ENCODE results near the gene ADSS1.

ADSS1 gene

DNA sequence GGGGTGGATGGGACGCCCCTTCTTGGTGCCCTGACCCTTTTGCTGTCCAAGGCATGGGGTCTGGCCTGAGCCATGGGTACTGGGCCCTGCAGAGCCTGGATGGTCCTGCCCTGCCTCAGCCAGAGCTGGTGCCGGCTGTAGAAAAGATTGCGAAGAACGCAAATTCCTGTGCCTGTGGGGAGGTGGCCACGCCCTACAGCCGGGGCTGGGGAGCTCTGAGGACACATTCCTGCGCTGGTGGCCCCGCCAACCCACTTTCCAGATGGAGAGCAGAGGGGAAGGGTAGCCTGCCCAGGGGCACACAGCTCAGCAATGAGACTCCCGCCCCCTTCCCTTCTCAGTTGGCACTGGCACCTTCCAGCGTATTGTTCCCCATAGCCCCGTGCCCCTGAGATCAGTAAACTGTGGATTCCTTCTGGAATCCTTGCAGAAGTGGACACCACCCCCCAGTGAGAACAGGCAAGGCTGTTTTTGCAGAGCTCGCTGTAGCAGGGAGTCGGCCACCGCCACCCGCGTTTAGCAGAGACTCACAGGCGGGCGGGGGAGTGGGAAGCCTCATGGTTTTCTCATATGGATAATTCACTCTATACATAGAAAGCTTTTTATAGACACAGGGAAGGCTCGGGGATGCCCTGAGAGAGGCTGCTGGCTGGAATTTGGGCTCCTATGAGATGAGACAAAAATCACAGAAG lies 26.0 kb upstream of the ADSS1 start:
- no peak for DNase-seq (ENCODE audit: low read depth in 2 of 3, low spot score in 2 of 3)

DNA sequence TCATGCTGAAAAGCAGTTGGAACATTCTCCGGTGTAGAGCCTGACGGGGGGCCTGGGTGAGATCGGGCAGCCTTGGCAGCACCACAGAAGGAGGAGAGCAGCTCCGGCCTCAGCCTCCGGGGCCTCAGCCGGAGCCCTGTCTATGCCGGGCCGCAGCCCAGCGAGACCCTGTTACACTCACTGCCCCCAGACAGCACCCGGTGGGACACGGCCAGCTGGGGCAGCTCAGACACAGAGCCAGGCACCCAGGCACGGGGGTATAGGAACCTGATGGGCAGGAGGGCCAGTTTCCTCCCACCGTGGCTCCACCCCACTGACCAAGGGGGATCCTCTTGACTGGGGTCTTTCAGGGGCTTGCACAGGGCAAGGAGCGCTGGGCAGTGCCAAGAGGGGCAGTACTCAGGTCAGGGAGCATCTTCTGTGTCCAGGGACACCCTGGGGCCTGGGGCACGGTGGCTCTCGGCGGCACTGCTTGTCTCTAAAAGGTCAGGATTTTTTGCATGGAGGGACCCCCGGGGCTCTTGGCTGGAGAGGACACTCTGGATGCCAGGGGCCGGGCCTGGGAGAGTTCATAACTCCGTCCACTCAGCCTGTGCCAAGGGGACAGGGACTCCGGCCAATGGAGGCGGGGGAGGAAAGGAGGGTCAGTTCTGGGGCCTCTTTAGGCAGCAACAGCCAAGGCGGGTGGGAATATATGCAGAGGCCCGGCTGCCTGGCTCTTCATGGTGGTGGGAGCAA lies 25.2 kb upstream of the ADSS1 start:
- no peak for DNase-seq (ENCODE audit: low read depth in 2 of 3, low spot score in 2 of 3)

DNA sequence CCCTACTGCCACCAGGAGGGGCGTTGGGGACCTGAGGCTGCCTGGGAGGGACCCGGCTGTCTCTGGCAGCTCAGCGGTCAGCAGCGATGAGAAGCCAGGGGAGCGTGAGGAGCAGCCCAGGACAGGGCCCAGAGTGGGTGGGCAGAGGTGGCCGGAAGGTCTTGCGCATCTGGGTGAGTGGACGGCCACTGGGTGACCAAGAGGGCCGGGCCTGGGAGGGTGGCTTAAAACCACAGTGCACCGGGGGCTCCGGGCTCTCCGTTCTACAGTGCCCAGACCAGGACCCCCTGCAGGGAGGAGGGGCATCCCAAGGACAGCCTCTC lies 24.6 kb upstream of the ADSS1 start:
- no peak for DNase-seq (ENCODE audit: low read depth in 2 of 3, low spot score in 2 of 3)

DNA sequence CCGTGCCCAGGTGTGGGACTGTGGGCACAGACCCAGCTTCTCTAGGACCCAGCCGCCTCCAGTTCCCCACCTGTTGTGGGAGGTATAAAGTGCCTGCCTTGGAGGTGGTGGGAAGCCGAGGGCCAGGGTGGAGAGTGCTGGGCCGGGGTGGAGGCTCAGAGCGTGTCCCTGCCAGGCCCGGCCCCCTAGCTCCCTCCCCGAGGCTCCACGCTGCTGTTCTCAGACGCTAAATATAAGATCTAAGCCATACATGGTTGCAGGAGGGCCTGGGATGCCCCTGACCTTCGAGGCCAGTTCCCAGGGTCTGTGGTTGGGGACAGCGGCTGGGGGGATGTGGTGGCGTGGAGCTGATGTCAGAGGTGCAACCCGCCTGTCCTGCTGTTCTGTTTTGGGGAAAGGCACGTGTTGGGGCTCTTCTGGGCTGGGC lies 23.8 kb upstream of the ADSS1 start:
- DNase-seq (ENCODE audit: low read depth in 2 of 3, low spot score in 2 of 3), result no peak

DNA sequence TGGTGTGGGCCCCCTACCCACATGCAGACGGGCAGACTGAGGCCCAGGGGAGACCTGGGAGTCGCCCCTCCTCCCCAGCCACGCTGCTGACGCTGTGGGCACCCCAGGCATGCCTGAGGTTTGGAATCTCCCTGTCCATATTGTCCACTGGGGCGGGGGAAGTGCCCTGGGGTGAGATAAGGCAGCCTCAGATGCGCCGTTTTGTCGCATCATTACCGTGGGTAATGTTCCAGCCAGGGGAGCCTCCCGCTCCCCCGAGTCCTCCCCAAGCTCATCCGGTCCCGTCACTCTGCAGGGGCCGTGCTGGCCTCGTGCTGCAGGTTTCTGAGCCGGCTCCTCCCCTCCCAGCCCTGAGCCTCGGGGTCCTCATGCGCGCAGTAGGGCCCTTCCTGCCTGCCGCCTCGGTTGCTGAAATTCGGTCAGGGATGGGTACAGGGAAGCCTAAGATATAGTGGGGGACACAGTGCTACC lies 23.2 kb upstream of the ADSS1 start:
- DNase-seq (ENCODE audit: low read depth in 2 of 3, low spot score in 2 of 3), result no peak

DNA sequence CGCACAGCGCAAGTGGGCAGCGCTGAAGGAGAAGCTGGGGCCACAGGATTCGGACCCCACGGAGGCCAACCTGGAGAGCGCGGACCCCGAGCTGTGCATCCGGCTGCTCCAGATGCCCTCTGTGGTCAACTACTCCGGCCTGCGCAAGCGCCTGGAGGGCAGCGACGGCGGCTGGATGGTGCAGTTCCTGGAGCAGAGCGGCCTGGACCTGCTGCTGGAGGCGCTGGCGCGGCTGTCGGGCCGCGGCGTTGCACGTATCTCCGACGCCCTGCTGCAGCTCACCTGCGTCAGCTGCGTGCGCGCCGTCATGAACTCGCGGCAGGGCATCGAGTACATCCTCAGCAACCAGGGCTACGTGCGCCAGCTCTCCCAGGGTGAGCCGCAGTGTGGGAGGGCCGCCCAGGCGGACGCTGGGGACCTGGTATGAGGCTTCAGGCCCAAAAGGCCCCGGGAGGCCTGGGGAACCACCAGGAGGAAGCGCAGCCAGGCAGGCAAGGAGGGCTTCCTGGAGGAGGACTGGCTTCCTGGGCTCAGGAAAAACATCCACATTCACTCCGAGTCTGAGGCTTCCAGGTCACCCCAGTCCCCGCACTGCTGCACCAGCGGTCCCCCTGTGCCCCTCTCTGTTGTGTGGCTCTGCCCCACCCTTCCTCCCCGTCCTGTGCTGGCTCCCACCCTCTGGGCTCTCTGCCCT lies 22.5 kb upstream of the ADSS1 start:
- DNase-seq (ENCODE audit: low read depth in 2 of 3, low spot score in 2 of 3), result no peak

DNA sequence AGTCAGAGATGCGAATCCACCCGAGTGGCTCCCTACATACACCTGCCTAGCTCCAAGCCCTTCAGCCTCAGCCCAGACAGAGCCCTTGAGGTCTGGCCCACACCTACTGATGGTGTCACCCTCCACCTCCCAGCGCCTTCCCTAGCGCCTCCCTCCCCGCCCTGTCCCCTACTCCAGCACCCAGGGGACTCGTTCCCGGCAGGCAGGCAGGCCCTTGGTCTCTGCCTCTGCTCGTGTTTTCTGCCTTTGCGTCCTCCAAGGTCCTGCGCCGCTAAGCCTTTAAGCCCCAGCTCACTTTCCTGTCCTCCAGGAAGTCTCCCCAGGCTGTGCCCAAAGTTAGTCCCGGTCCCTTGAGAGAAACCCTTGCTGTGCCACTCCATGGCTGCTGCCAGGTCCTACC lies 21.9 kb upstream of the ADSS1 start:
- DNase-seq (ENCODE audit: low read depth in 2 of 3, low spot score in 2 of 3), result no peak

DNA sequence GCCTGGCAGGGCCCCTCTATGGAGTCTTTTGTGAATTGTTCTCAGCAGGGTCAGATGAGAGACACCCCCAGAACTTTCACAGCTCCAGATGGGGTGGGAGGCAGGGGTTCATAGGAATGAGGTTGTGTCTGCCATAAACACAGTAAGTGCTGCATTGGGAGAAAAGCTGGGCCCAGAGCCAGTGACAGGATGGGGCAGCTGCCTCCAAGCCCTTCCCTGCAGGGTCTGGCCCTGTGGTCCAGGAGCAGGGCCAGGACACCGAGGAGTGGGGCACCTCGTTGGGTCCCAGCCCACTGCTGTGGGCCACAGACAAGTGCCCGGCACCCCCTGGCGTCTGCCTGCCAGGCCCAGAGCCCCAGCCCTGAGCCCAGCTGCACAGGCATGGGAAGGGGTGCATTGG lies 21.4 kb upstream of the ADSS1 start:
- no peak for DNase-seq (ENCODE audit: low read depth in 2 of 3, low spot score in 2 of 3)

DNA sequence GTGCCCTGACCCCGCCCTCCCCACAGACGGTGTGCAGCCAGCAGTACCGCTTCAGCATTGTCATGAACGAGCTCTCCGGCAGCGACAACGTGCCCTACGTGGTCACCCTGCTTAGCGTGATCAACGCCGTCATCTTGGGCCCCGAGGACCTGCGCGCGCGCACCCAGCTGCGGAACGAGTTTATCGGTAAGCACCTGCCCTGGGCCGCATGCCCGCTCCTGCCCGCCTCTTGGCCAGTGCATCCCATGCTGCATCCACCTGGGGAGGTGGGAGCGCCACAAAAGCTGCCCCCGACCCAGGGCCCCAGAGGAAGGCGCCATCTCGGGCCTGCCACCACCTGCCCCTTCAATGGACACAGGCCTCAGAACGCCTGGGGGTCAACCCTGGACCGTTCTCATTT lies 20.8 kb upstream of the ADSS1 start:
- no peak for DNase-seq (ENCODE audit: low read depth in 2 of 3, low spot score in 2 of 3)

DNA sequence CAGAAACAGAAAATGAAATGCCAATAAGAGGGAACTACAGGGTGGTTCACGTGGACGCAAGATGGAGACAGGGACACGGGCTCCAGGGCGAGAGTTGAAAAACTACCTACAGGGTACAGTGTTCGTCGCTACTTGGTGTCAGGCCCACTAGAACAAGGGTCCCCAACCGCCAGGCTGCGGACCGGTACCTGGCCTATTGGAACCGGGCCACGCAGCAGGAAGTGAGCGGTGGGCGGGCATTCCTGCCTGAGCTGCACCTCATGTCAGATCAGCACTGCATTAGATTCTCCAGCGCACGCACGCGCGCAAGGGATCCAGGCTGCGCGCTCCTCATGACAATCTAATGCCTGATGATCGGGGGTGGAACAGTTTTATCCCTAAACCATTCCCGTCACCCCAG lies 19.8 kb upstream of the ADSS1 start:
- DNase-seq (ENCODE audit: low read depth in 2 of 3, low spot score in 2 of 3), result no peak

DNA sequence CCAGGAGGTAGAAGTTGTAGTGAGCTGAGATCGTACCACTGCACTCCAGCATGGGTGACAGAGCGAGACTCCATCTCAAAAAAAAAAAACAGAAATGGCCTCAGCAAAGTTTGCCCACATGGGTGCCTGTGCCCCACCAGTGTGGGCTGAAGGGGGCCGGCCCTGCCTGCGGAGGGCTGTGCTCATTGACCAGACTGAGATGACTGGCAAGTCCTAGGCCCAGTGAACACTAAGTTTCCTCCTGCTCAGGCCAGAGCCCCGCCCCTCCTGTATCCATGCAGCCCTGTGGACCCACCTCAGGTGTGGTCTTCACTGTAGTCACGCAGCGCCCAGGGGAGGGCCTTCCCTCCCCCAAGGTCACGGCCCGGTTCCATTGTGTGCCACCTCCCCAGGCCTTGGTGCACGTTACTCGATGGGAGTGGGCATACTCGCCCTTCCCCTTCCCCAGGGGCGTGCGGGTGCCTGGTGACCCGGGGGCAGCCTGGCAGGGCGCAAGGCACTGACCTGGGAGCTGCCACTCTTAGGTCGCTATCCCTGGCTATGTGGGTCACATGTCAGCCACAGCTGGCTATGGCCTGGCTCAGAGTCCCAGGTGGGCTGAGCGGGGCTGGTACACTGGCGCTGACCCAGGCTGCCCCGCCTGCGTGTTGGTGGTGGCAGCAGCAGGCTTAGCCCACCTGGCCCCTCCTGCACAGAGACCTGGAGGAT lies 18.5 kb upstream of the ADSS1 start:
- no peak for DNase-seq (ENCODE audit: low read depth in 2 of 3, low spot score in 2 of 3)

DNA sequence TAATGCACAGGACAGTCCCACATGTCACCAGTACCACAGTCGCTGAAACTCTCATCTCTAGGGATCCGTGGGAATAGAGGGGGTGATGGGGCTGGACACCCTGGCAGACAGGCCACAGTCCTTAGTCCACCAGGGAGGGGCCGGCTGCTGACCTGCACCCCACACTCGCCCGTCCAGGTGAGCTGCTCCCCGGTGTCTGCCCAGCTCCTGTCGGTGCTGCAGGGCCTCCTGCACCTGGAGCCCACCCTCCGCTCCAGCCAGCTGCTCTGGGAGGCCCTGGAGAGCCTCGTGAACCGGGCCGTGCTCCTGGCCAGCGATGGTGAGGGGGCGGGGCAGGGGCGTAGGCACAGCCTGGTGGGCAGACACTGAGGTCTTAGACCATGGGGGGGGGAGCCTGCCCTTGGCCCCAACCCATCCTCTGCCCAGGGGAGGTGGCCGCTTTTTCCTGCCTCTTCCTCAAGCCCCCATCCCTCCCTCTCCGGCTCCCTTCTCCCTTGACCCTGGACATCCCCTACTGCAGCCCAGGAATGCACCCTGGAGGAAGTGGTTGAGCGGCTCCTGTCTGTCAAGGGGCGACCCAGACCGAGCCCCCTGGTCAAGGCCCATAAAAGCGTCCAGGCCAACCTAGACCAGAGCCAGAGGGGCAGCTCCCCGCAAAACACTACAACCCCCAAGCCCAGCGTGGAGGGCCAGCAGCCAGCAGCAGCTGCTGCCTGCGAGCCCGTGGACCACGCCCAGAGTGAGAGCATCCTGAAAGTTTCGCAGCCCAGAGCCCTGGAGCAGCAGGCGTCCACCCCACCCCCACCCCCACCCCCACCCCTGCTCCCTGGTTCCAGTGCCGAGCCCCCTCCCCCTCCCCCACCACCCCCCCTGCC lies 17.1 kb upstream of the ADSS1 start:
- DNase-seq (ENCODE audit: low read depth in 2 of 3, low spot score in 2 of 3), result no peak

DNA sequence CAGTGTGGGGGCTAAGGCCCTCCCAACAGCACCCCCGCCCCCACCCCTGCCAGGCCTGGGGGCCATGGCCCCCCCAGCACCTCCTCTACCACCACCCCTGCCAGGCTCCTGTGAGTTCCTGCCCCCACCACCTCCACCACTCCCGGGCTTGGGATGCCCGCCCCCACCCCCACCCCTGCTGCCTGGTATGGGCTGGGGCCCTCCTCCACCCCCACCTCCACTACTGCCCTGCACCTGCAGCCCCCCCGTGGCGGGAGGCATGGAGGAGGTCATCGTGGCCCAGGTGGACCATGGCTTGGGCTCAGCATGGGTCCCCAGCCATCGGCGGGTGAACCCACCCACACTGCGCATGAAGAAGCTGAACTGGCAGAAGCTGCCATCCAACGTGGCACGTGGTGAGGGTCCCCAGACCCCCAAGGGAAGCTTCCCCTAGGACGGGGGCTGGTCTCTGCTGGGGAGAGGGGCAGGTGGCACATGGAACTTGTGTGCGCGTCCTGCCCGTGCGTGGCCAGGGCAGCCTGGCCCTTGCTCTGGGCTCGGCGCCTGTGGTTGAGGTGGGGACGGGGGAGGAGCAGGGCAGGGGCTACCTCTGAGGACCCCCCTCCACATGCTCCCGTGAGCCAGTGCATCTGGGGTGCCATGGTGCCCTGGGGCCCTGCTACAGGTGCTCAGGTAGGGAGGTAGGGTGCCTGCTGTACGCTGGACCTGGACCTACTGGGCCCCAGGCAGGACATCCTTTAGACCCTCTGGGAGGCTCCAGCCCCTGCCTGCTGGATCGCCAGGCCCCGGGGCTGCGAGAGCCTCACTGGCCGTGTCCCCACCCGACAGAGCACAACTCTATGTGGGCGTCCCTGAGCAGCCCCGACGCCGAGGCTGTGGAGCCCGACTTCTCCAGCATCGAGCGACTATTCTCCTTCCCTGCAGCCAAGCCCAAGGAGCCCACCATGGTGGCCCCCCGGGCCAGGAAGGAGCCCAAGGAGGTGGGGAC lies 16.1 kb upstream of the ADSS1 start:
- no peak for DNase-seq (ENCODE audit: low read depth in 2 of 3, low spot score in 2 of 3)

DNA sequence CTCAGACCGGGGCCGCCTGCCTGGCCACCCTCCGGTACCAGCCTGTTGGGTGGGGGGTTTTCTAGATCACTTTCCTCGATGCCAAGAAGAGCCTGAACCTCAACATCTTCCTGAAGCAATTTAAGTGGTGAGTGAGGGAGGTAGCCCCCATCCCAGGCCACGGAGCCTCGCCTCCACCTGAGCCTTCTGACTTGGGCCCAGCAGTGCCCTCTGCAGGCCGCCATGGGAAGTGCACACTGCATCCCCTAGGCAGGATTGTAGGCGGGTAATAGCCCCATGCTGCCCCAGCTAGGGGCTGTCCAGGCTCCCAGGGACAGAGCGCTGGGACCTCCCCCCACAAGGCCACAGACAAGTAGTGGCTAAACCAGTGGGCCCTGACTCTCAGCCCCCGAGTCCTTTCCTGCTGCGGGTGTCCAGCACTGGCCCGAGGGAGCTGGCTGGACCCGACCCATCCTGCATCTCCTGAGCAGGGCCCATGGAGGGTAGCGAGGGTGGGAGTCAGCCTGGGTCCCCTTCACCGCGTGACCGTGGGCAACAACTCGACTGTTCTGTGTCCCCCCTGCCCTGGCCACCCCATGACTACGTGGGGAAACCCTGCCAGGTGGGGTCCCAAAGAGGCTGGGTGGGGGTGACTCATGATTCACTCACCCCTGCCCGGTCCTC lies 15.3 kb upstream of the ADSS1 start:
- peak; percentile 44 to 75 (median 59) for DNase-seq (ENCODE audit: low read depth in 2 of 3, low spot score in 2 of 3)

DNA sequence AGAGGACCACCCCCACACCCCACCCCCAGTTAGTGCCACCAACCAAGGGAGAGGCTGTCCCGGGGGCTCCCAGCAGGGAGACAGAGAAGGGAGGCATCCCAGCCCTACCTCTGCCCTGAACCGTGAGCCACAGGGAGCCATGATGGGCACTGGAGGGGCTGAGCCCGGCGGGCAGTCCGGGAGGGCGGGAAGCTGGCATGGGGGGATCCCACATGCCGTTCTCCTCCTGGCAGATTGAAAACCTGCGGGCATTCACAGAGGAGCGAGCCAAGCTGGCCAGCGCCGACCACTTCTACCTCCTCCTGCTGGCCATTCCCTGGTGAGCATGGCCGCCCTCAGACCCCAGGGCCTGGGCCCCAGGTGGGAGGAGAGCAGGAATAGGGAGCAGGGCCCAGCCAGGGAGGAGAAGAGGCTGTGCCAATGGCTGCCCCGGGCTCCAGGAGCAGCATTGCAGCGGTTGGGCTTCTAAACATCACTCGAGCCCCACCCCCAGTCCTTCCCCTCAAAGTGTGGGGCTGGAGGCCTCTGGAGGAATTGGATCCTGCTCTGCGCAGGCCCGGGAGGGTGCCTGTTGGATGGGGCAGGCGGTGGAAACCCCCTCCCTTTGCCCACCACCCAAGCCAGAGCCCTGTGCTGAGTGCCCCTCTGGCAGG lies 14.5 kb upstream of the ADSS1 start:
- no peak for DNase-seq (ENCODE audit: low read depth in 2 of 3, low spot score in 2 of 3)

DNA sequence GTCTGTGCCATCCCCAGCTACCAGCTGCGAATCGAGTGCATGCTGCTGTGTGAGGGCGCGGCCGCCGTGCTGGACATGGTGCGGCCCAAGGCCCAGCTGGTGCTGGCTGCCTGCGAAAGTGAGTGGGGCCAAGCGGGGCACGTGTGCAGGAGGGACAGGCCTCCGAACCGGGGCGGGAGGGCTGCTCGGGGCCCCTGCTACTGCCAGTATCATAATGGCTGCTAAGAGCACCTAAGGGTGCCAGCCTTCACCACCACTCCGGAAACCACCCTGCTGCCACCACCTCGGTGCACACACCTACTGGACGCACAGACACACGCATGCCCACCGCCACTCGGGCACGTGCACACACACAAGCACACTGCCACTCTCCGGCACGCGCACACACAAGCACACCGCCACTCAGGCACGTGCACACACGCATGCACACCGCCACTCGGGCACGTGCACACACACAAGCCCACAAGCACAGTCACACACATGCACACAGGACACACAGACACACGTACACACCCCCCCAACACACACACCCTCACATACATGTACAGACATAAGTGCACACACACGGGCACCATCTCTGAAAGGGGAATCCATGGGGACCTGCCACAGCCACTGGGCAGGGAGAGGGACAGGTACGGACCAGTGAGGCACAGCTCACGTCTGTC lies 13.8 kb upstream of the ADSS1 start:
- no peak for DNase-seq (ENCODE audit: low read depth in 2 of 3, low spot score in 2 of 3)

DNA sequence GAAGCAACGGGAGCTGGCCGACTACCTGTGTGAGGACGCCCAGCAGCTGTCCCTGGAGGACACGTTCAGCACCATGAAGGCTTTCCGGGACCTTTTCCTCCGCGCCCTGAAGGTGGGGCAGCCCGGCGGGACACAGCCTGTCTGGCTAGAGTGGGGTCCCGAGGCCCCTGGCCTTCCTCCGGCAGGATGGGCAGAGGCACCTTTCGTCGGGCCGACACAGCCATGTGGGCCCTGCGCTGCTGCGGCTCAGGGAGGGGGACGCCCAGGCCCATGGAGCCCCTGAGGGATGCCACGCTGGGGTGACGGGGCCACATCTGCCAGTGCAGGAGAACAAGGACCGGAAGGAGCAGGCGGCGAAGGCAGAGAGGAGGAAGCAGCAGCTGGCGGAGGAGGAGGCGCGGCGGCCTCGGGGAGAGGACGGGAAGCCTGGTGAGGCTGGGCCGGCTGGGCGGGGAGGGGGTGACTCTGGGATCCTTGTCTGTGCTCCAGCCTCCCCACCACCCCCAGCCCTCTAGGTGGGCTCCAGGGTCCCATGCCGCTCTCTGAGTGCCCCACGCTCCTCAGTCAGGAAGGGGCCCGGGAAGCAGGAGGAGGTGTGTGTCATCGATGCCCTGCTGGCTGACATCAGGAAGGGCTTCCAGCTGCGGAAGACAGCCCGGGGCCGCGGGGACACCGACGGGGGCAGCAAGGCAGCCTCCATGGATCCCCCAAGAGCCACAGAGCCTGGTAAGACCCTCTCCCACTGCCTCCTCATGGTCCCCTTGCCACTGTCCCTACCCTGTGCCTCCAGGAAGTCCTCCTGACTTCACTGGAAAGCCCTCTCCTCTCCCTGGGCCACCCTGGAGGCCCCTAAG lies 10.9 kb upstream of the ADSS1 start:
- no peak for DNase-seq (ENCODE audit: low read depth in 2 of 3, low spot score in 2 of 3)
